GM23338 (cell line): ENCODE results near the gene EXOC2.

Experiments
- EZH2 ChIP-seq: fragments of 200-600 bp; sonication (generic); IDR thresholded peaks from one replicate; pipeline ENCODE4 v1.8.0; 2017; ENCODE audit warnings: antibody characterized with exemption, mild to moderate bottlenecking, low read depth; ENCODE audit not compliant: unreplicated experiment
- POLR2AphosphoS5 ChIP-seq: IDR thresholded peaks from 2 replicates; pipeline ENCODE4 v1.6.1; 2016; ENCODE audit warnings: antibody characterized with exemption, low read depth
- REST ChIP-seq: IDR thresholded peaks from one replicate; pipeline ENCODE4 v1.6.1; 2018; ENCODE audit warnings: antibody characterized with exemption; ENCODE audit not compliant: unreplicated experiment
- STAT1 ChIP-seq: IDR thresholded peaks from one replicate; pipeline ENCODE4 v1.6.1; 2016; ENCODE audit warnings: antibody characterized with exemption; ENCODE audit not compliant: unreplicated experiment
- ZNF331 ChIP-seq: fragments of 250-450 bp; sonication (Bioruptor Pico); IDR thresholded peaks from 2 replicates; pipeline ENCODE4 v1.5.0; 2020; ENCODE audit warnings: low read depth, mild to moderate bottlenecking, moderate library complexity
- TF ChIP-seq, protein P1 (sequence below), 2 experiments: fragments of 200-600 bp in 1 of 2; sonication (generic) in 1 of 2; conservative IDR thresholded peaks; 2 replicates each; pipeline versions ENCODE4 v1.5.1 to v1.6.1; 2016 to 2017; ENCODE audit warnings: antibody characterized with exemption in 2 of 2, low read depth in 2 of 2, mild to moderate bottlenecking in 2 of 2, moderate library complexity in 1 of 2
- TF ChIP-seq, protein P2 (sequence below): IDR thresholded peaks from 2 replicates; pipeline ENCODE4 v1.6.1; 2016; ENCODE audit warnings: antibody characterized with exemption

GRCh38 chr6:736657-737446 is 43.9 kb upstream of the EXOC2 start:
- TF ChIP-seq POLR2AphosphoS5 (no peak), EZH2 (no peak), REST (no peak), STAT1 (no peak), ZNF331 (no peak)
- TF ChIP-seq, protein P1, sequence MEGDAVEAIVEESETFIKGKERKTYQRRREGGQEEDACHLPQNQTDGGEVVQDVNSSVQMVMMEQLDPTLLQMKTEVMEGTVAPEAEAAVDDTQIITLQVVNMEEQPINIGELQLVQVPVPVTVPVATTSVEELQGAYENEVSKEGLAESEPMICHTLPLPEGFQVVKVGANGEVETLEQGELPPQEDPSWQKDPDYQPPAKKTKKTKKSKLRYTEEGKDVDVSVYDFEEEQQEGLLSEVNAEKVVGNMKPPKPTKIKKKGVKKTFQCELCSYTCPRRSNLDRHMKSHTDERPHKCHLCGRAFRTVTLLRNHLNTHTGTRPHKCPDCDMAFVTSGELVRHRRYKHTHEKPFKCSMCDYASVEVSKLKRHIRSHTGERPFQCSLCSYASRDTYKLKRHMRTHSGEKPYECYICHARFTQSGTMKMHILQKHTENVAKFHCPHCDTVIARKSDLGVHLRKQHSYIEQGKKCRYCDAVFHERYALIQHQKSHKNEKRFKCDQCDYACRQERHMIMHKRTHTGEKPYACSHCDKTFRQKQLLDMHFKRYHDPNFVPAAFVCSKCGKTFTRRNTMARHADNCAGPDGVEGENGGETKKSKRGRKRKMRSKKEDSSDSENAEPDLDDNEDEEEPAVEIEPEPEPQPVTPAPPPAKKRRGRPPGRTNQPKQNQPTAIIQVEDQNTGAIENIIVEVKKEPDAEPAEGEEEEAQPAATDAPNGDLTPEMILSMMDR (conservative IDR thresholded peaks at IDR 0.05; ENCODE audit: low read depth in 2 of 2) = no peak
- TF ChIP-seq, protein P2, sequence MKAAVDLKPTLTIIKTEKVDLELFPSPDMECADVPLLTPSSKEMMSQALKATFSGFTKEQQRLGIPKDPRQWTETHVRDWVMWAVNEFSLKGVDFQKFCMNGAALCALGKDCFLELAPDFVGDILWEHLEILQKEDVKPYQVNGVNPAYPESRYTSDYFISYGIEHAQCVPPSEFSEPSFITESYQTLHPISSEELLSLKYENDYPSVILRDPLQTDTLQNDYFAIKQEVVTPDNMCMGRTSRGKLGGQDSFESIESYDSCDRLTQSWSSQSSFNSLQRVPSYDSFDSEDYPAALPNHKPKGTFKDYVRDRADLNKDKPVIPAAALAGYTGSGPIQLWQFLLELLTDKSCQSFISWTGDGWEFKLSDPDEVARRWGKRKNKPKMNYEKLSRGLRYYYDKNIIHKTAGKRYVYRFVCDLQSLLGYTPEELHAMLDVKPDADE = no peak
